ENCODE results near the gene CELF1. TPM values are rescaled to one million over a fixed set of nuclear protein-coding genes. Genes with fewer than 3 reads are reported as not detected.
A peak's percentile ranks its signal among the peaks of the same experiment; 100 is the strongest.

The CELF1 gene
- total and polyA plus RNA-seq, 2 donors (not counting 1 experiment from before 2014, with no cell fraction given), result 81.1 to 100 TPM

DNA sequence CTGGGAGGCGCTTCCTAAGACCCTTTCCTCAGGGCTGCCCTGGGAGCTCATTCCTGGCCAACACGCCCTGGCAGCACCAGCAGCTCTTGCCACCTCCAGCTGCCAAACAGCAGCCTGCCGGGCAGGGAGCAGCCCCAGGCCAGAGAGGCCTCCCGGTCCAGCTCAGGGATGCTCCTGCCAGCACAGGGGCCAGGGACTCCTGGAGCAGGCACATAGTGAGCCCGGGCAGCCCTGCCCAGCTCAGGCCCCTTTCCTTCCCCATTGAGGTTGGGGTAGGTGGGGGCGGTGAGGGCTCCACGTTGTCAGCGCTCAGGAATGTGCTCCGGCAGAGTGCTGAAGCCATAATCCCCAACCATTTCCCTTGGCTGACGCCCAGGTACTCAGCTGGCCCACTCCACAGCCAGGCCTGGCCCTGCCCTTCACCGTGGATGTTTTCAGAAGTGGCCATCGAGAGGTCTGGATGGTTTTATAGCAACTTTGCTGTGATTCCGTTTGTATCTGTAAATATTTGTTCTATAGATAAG lies 136.9 kb downstream of the CELF1 start:
- Histone ChIP-seq H3K27me3 (ENCODE audit: control insufficient read depth, insufficient read depth, low read length) (no peaks in the 10 kb centered on the region), H2AFZ (ENCODE audit: low read length) (no peak overlapping the region), H3K79me2 (ENCODE audit: control insufficient read depth, insufficient read depth, low read length) (peaks cover 19% of the 10 kb centered on the region), H4K20me1 (ENCODE audit: control insufficient read depth, extremely low read depth, insufficient read depth, low read length) (no peaks in the 10 kb centered on the region), H3K4me3 (replicated peaks in 1 of 4; ENCODE audit: control extremely low read depth in 1 of 4, insufficient read depth in 1 of 4, low read depth in 3 of 4, low read length in 4 of 4) (no peak overlapping the region), H3K4me1 (ENCODE audit: control insufficient read depth, extremely low read depth, insufficient read depth, low read length) (peaks cover 43% of the 10 kb centered on the region), H3K36me3 (ENCODE audit: control insufficient read depth, insufficient read depth, low read length) (peaks cover 56% of the 10 kb centered on the region), H3K9me3 (ENCODE audit: control insufficient read depth, insufficient read depth, low read depth, low read length) (no peaks in the 10 kb centered on the region), H3K9ac (ENCODE audit: insufficient read depth, low read length) (peak overlapping the region; percentile 48), H3K4me2 (ENCODE audit: extremely low read depth, insufficient read depth, low read length) (peak overlapping the region; percentile 15), H3K27ac (ENCODE audit: insufficient read depth, low read length) (peak overlapping the region; percentile 81)
- DNase-seq (ENCODE audit: low read depth in 2 of 2), result peak; percentile 94 to 95
- no peak for TF ChIP-seq EZH2 (IDR thresholded peaks at IDR 0.05; ENCODE audit: low read length, missing control alignments)
- TF ChIP-seq, protein P1, sequence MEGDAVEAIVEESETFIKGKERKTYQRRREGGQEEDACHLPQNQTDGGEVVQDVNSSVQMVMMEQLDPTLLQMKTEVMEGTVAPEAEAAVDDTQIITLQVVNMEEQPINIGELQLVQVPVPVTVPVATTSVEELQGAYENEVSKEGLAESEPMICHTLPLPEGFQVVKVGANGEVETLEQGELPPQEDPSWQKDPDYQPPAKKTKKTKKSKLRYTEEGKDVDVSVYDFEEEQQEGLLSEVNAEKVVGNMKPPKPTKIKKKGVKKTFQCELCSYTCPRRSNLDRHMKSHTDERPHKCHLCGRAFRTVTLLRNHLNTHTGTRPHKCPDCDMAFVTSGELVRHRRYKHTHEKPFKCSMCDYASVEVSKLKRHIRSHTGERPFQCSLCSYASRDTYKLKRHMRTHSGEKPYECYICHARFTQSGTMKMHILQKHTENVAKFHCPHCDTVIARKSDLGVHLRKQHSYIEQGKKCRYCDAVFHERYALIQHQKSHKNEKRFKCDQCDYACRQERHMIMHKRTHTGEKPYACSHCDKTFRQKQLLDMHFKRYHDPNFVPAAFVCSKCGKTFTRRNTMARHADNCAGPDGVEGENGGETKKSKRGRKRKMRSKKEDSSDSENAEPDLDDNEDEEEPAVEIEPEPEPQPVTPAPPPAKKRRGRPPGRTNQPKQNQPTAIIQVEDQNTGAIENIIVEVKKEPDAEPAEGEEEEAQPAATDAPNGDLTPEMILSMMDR (conservative IDR thresholded peaks at IDR 0.05 in 1 of 2, IDR thresholded peaks at IDR 0.05 in 1 of 2; ENCODE audit: low read depth in 1 of 2, low read length in 2 of 2), result no peak

Other genes starting within 250 kb of the CELF1 start
- gene MYBPC3, start 200.4 kb downstream of the CELF1 start, total RNA-seq, result not detected in 2 replicates
- gene MYBPC3, start 200.4 kb downstream of the CELF1 start, polyA plus RNA-seq, result not detected in 2 replicates
- gene SPI1, start 174.6 kb downstream of the CELF1 start, total RNA-seq, result not detected in 2 replicates
- not detected in 2 replicates for gene SPI1, start 174.6 kb downstream of the CELF1 start, polyA plus RNA-seq
- gene SLC39A13, start 144.5 kb downstream of the CELF1 start, total RNA-seq, result 46.0 and 62.9 TPM in 2 replicates
- 52.2 and 88.7 TPM in 2 replicates for gene SLC39A13, start 144.5 kb downstream of the CELF1 start, polyA plus RNA-seq
- 107 and 155 TPM in 2 replicates for gene PSMC3, start 126.7 kb downstream of the CELF1 start, total RNA-seq
- 294 and 353 TPM in 2 replicates for gene PSMC3, start 126.7 kb downstream of the CELF1 start, polyA plus RNA-seq
- gene RAPSN, start 104.0 kb downstream of the CELF1 start, total RNA-seq, result under 0.01 and 0.17 TPM in 2 replicates
- gene RAPSN, start 104.0 kb downstream of the CELF1 start, polyA plus RNA-seq, result not detected in 2 replicates
- 58.6 and 84.9 TPM in 2 replicates for gene PTPMT1, start 12.5 kb upstream of the CELF1 start, total RNA-seq
- gene PTPMT1, start 12.5 kb upstream of the CELF1 start, polyA plus RNA-seq, result 47.8 and 55.4 TPM in 2 replicates
- gene KBTBD4, start 25.8 kb upstream of the CELF1 start, total RNA-seq, result 17.7 and 20.0 TPM in 2 replicates
- 19.9 and 21.7 TPM in 2 replicates for gene KBTBD4, start 25.8 kb upstream of the CELF1 start, polyA plus RNA-seq
- gene NDUFS3, start 25.9 kb upstream of the CELF1 start, total RNA-seq, result 76.5 and 78.8 TPM in 2 replicates
- gene NDUFS3, start 25.9 kb upstream of the CELF1 start, polyA plus RNA-seq, result 113 and 164 TPM in 2 replicates
- gene FAM180B, start 33.5 kb upstream of the CELF1 start, total RNA-seq, result not detected in 2 replicates
- gene FAM180B, start 33.5 kb upstream of the CELF1 start, polyA plus RNA-seq, result not detected in 2 replicates
- under 0.01 TPM in 2 replicates for gene C1QTNF4, start 41.3 kb upstream of the CELF1 start, total RNA-seq
- gene C1QTNF4, start 41.3 kb upstream of the CELF1 start, polyA plus RNA-seq, result 0.03 TPM in 1 of 2 replicates, not detected in the other
- 52.1 and 64.4 TPM in 2 replicates for gene MTCH2, start 89.4 kb upstream of the CELF1 start, total RNA-seq
- gene MTCH2, start 89.4 kb upstream of the CELF1 start, polyA plus RNA-seq, result 169 and 215 TPM in 2 replicates
- gene AGBL2, start 162.2 kb upstream of the CELF1 start, total RNA-seq, result 2.1 and 2.3 TPM in 2 replicates
- gene AGBL2, start 162.2 kb upstream of the CELF1 start, polyA plus RNA-seq, result 0.75 and 1.2 TPM in 2 replicates
- 51.9 and 82.9 TPM in 2 replicates for gene FNBP4, start 214.2 kb upstream of the CELF1 start, total RNA-seq
- gene FNBP4, start 214.2 kb upstream of the CELF1 start, polyA plus RNA-seq, result 54.7 and 57.3 TPM in 2 replicates

All from fibroblast of lung (primary cell).